OCI-M1 (cell line): Measurements from ENCODE around the gene SCGB3A2.
A peak's percentile ranks its signal among the peaks of the same experiment; 100 is the strongest.
"Not testable (repeated sequence)": the region's sequence is repeated elsewhere in the genome, so short reads cannot be mapped to it uniquely, and the experiment has no call there.

Experiments
- DNase-seq: peaks from one replicate; lab custom pipeline; 2025; lab: John Stamatoyannopoulos, UW

The SCGB3A2 gene

DNA sequence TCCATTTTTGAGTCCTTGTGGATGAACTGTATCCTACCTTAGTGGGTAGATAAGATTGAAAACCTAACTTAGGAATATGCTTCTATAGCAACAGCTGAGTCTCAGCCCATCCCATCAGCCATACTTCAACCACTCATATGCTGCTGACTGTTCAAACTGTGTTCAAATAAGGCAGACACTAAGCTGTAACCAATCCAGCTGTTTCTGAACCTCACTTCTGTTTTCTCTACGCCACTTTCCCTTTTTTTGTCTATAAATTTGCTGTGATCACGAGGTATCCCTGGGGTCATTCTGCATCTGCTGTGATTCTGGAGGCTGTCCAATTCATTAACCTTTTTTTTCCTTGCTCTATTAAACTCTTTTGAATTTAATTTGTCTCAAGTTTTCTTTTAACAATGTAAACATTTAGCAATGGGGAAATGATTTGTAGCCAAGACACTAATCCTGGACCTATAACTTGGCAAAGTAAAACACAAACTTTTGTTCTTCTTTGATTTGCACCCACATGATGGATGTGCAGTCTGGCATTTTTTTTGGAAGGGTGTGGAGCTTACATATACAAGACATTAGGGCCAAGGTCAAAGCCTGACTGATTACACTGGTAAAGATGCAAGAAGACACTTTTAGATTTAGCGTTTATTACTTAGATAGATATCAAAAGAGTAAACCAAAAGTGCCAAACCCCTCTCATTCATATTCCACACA lies 14.9 kb upstream of the SCGB3A2 start:
- no peak for DNase-seq

DNA sequence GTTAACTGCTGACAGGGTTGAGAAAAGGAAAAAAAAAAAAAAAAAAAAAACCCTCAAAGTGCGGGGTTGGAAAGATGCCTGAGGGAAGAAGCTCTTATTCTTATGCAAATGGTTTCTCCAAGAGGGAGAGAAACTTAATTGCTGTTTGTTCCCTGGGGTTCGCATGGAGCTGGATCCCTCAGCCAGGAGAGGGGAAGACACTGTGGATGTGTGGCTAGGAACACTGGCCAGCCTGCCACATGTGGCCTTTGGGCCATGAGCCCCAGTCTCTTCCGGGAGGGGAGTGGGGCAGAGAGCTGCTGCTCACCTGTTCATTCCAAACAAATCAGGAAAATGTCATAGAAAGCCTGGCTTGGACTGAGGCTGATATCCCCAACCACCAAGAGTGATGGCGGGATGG lies 9.4 kb upstream of the SCGB3A2 start:
- no peak for DNase-seq

DNA sequence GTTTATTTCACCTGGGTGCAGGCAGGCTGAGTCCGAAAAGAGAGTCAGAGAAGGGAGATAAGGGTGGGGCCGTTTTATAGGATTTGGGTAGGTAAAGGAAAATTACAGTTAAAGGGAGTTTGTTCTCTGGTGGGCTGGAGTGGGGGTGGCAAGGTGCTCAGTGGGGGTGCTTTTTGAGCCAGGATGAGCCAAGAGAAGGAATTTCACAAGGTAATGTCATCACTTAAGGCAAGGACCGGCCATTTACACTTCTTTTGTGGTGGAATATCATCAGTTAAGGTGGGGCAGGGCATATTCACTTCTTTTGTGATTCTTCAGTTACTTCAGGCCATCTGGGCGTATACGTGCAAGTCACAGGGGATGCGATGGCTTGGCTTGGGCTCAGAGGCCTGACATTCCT lies 8.6 kb upstream of the SCGB3A2 start:
- DNase-seq = not testable (repeated sequence)

DNA sequence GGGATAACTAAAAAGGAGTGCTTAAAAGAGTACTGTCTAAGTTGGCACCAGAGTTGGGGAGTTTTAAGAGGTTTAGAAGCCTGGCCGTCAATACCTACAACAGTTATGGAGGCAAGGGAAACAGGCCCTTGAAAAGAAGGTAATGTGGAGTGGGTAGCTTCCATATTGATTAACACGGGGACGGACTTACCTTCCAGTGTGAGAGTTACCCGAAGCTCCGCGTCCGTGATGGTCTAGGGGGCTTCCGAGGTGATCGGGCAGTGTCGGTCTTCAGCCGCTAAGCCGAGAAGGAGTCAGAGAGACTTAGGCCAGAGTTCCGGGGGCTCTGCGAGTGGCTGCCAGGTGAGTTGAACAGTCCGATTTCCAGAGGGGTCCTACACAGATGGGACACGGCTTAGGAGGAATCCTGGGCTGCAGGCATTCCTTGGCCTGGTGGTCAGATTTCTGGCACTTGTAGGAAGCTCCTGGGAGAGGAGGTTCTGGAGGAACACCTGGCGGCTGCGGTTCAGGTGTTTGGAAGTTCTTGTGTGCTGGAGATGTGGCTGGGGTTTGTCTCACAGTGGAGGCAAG lies 6.4 kb upstream of the SCGB3A2 start:
- not testable (repeated sequence) for DNase-seq

DNA sequence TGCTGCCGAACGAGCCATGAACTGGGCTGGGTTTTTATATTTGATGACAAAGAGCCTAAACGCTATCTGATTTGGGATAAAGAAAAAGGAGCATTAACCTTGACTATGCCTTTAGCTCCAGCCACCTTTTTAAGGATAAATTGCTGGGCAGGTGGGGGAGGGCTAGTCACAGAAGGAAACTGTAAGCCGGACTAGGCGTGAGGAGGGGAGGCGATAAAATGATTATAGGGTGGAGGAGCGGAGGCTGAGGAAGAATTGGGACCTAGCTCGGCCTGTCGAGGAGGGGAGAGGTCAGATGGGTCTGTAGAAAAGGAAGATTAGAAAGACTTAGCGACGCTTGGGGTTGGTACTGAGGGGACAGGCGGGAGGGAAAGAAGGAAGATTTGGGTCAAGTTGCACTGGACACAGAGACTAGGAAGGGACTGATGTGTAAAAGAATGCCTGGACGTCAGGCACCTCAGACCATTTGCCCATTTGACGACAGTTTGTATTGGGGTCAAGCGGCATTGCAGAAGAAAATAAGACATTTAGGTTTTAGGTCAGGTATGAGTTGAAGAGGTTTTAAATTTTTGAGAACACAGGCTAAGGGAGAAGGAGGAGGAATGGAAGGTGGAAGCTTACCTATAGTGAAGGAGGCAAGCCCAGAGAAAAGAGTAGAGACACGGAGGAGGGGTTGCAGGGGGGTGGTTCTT lies 5.6 kb upstream of the SCGB3A2 start:
- DNase-seq = not testable (repeated sequence)

DNA sequence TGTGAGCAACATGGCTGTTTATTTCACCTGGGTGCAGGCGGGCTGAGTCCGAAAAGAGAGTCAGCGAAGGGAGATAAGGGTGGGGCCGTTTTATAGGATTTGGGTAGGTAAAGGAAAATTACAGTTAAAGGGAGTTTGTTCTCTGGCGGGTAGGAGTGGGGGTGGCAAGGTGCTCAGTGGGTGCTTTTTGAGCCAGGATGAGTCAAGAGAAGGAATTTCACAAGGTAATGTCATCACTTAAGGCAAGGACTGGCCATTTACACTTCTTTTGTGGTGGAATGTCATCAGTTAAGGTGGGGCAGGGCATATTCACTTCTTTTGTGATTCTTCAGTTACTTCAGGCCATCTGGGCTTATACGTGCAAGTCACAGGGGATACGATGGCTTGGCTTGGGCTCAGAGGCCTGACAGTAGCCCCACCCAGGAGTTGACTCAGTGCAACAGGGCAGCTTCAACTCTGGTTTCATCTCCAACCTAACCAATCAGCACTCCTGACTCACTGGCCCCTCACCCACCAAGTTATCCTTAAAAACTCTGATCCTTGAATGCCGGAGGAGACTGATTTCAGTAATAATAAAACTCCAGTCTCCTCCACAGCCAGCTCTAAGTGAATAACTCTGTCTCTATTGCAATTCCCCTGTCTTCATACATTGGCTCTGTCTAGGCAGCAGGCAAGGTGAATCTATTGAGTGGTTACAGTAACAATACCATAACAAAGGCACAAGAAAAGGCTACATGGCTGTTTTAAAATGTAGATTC lies 4.2 kb upstream of the SCGB3A2 start:
- not testable (repeated sequence) for DNase-seq

DNA sequence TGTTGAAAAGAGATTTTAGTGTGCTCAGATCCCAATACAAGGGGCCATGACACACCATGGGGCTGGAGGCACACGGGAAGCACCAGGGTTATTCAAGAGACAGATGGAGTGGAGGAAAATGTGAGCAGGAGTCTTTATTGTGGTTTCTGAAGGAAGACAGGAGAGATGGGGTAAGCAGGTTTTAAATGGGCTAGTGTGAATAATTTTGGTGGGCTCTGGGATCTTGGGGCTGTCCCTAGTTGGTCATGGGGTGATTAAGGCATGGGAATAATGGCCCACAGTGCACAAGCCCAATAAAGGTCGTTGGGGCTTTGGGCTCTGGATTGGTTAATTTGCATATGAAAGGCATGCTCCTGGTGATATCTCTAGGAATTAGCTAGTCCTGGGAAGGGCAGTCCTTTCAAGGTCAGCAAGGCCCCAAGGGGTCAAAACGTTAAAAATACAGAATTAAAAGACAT lies 3.6 kb upstream of the SCGB3A2 start:
- DNase-seq = no peak

DNA sequence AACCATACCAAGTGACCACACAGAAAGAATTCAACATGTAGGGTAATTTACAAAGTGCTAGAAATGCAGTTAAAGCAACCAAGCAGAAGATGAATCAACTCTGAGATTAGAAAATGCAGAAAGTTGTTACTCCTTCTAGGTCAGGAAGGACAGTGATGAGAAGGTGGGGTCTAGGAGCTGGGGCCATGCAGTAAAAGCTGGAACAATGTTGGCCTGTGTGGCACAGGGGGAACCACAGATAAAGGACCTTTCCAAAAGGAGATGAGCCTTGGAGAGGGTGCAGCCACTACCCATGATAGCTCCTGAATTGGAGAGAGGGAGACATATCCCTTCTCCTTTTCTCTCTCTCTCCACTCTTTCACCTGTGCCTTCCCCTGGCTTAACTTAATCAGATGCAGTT lies 2.4 kb upstream of the SCGB3A2 start:
- no peak for DNase-seq

DNA sequence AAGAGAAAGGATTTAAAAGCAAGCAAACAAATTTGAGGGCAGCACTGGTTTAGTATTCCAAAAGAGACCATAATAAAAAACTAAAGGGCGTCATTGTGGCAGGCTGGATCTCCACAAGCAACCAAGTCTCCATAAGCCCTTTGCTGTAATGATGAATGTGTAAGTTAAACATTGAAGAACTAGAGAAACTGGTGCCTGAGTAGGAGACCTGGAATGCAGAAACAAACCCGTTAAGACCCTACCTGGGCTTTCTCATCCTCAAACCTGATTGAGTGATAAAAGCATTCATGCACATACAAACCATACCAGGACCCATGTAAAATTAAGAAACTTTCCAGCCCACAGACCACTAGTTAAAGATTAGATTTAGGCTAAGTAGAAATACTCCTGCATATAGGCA lies 1.9 kb upstream of the SCGB3A2 start:
- DNase-seq = no peak

DNA sequence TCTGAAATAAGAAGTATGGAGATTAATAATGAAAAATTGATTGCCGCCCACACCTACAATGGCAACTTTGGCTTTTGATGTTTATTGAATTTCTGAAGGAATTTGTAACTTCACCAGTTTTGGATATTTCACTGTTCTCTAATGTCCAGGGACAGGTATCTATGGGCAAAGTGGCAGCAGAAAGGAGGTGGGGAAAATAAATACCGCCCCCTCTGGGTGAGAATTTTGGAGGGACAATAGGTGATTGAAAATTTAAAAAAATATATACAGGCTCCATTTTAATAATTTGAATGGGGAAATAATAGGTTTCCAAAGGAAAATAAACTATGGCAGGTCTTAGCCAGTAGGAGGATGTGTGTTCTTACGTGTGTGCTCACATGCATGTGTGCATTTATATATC lies 1.3 kb downstream of the SCGB3A2 start:
- DNase-seq = no peak

DNA sequence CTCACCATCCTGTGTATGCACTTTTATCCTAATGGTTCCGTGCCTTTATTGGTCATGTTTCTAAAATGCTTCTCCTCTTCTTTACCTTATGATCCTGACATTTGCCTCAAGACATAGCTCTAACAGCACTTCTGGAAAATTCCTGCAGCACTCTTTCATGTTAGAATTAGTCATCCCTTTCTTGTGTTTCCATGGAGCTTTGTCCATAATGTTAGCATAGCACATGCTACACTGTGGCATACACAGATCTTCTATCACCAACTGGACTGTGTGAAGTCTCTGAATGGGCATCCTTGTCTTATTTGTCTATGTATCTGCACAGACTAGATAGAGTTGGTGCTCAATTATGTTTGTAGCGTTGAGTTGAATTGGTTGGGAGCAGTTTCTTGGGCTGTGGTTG lies 2.0 kb downstream of the SCGB3A2 start:
- DNase-seq = no peak

DNA sequence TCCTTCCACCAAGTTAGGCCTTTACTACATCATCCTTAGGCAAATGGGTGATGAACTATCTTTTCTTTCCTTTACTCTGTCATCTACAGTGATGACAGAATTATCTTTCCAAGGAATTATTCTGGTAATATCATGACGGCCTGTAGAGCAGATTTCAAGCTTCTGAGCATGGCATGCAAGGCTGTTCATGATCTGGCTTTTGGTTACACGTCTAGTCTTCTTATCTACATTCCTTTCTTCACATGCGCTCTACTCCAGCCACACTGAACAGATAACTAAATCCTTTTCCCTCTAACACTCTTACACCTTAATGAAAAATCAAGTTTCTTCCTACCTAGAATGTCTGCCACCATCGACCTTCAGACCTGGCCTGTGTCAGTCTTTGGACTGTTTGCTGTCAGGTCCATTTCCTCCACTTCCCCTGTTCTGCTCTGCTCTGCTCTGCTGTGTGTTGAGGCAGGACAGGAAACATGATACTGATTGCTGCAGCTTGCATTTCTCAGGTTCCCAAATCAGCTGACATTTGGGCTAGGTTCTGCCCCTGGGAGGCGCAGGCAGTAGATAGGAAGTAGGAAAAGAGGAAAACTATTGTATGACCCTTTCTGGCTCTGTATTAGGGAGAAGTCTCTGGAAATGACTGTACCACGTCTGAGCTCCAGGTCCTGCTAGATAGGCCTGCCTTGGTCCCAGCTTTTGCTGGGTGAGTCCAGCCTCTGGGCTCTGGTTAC lies 4.2 kb downstream of the SCGB3A2 start:
- no peak for DNase-seq

DNA sequence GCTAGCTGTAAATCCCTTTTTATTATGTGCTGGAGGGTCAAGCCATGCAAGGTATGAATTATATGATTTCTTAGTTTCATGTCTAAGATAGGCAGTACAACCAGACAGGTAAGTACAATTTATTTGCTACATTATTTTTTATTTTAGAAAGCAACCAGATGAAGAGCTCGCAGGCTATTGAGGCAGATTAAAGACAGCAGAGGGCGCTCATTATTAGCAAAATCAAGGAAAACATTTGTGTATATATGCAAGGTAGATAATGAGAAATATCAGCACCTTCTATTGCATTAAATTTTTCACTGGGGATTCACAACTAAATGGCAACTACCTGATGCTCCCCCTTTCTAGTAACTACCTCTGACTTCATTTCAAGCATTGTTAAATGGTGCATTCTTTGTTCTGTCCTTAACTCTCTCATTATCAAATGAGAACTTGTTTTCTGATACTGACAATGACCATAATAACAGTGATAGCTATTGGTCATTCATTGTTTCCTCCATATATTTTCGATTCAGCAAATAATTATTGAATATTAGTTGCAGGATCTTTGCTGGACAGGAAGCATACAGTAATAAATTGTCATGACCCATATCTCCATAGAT lies 8.6 kb downstream of the SCGB3A2 start:
- peak; percentile 47 for DNase-seq

DNA sequence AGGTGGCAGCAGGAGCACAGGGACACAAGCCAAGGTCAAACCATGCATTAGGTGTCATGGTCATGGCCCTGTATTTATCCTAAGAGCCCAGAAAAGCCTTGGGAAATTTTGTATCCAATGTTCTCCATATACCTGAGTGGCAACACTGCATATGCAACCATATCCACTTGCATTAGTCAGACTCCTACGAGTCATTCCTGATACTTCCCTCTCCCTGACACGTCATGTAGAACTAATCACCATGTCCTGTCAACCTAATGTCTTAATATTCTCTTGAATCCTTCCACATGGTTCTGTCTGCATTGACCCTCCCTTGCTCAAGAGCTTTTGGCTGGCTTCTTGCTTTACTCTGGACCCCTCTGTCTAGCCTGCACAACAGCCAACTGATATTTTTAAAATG lies 9.4 kb downstream of the SCGB3A2 start:
- no peak for DNase-seq

DNA sequence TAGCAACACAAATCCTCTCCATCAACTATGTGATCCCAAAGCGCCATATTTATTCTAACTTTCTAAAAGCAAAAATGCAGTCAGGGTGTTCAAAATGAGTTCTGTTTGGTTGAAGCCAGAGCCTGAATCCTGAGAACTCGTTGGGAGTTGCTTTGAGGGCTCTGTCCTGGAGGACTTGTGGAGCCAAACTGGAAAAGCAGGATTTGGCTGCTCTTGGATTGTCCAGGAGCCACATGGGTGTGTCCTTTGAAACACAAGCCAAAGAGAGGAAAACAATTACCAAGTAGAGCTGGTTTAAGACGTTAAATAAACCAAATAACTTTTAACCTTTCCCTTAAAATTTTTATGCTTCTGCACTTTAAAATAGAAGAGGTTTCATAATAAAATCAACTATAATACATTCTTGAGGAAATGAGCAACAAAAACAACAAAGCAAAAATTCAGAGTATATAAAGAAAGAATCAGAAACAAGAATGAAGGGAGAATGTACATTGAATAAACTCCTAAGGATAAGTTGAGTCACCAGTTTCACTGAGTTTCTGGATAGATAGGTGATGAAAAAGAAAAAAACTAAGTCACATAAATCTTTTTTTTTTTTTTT lies 14.3 kb downstream of the SCGB3A2 start:
- no peak for DNase-seq

DNA sequence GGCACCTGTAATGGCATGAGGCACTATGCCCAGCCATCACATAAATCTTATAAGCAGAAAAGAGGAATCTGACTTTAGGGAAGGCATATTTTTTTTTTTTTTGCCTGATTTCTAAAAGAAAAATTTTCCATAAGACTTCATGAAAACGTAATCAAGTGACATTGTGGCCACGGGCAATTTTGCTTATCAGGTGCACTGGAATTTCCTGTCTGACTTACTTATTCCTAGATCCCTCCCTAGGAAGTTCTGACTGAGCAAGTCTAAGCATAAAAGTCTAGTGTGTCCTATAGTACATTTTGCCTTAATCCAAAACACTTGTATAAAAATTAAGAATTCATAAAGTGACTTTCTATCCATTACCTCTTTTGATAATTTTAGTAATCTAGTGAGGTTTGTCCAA lies 15.3 kb downstream of the SCGB3A2 start:
- DNase-seq = no peak

DNA sequence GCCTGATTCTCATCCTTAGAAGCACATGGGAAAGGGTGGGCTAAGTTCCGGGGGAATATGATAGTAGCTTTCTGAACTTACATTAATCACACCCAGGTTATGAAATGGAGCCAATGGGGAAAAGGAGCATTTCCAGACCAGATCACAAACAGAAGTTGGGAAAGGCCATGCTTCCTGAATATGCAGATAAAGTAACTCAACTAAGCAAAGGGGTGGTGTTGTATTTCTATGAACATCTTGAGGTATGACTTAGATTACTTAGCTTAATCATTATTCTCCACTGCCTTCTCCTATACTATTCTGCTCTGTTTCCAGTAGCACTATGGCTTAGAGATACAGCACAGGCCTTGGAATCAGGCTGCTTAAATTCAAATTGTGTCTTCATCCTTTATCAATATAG lies 17.4 kb downstream of the SCGB3A2 start:
- no peak for DNase-seq

DNA sequence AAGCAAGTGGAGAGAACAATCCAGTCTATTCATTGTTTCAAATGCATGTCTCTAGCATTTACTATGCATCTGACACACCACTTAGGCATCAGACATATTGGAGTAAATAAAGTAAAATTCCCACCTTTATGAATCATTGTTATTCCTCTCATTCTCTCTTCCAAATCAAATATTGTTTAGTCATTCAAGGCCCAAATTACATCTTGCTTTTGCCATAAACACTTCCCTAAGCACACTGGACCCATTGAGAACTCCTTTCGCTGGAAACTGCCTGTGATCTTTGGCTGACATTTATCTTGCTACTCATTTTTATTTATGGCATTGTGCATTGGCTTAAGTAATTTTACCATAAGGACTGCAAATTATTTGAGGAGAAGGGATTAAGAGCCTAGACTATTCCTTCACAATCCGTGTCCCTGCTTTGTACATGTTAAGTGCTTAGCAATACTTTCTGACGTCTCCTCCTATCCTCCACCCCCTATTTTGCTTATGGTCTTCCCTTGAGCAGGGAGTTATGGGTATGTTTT lies 20.4 kb downstream of the SCGB3A2 start:
- no peak for DNase-seq

DNA sequence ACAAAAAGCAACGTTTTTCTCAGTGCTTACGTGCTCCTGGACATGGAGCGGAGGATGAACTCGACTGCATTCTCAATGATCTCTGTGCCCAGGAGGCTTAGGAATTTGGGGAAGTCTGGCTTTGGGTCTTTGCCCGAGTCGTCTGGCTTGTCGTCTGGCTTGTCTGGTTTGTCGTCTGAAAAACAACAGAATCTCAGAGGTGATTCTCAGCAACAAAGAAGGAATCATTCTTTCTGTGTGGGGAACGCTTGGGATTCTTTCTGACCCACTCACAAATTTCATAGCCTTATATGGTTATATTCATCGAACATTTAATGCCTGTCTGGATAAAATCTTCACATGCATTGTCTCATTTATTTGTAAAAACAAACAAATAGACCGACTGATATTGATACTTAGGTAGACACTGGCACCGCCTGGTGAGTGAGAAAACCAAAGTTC lies 23.1 kb downstream of the SCGB3A2 start:
- no peak for DNase-seq

DNA sequence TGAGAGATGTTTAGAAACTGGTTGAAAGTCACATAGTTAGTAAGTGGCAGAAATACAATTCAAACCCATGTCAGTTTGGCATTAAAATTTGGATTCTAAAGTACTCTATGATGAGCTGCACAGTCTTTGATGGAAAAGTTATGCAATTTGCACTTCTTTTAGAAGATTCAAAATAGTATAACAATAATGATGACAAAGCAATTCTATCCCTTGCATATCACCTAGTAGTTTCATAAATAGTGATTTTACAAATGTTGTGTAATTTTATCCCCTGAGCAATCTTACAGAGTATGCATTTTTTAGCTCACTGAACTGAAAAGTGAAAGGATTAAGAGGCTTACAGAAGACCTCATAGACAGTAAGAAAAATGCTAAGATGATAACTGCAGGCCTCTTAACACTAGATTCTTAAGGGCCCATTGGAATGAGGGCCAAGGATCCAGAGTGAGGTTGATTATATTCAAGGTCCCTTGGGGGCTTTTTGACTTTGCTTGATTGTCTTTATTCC lies 24.2 kb downstream of the SCGB3A2 start:
- DNase-seq = no peak

DNA sequence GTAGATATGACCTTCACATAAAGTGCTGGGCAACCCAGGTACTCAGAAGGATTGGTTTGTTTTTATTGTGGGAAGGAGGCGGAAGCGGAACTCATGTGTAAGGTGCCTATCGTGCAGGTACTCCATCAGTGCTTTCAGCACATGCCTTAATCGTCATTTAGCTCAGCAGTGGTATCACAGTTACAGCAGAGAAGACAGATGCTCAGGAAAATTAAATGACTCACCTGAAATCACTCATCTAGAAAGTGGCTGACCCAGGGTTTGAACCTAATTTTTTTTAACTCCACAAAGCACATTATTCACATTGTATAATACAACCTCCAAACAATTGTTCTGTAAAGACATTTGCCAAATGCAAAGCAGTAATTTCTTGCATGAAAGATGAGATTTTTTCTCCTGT lies 25.6 kb downstream of the SCGB3A2 start:
- DNase-seq = no peak
